Measurements from ENCODE around the gene DPEP2. TPM values are rescaled to one million over a fixed set of nuclear protein-coding genes. Genes with fewer than 3 reads are reported as not detected.

The DPEP2 gene
- total and polyA plus RNA-seq, 10 of the 15 experiments (the other 5 are each of a cell fraction or from before 2014, with no cell fraction given), result 0.04 to 4.0 (median 2.1) TPM

DNA sequence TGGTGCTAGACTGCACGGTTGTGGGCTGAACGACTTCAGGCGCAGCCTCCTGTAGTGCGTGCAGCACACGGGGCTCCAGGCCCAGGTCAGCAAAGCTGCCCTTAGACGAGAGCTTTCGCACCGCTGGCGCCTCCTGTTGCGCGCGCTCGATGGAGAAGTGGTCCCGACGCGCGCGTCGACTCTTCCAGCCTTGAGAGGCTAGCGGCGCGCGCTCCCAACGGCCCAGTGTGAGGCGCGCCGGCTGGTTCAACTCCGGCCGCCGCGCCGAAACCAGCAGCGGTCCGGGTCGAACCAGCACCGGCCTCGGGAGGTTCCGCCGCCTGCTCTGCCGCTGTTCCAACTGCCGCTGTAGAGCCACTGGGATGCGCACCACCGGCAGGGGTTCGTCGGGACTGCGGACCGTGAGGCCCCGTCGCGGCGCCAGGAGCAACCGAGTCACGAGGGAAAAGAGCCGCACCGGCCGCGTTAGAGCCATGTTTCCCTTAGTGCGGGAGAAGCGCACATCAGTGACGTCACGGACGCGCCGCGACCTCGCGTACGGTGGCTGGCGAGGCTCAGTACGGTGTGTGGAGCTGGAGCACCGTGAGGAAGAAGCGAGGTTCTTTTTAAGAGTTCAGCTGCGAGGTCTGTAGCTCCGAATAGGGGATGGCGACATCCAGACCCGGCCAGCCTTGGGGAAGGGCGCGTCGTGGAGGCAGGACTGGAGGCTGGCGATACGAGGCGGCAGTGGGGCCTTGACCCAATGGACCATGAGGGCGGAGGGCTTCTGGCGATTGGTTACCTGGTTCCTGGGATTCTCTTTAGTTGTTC lies 23.6 kb upstream of the DPEP2 start, which contains the start of the genes DDX28 and DUS2:
Gene DDX28 (minus strand): TSS at position 505 of the 810 bp plus-strand sequence. CDS start 30 bp downstream, at position 475.
Gene DUS2 (plus strand): TSS at position 557 of the 810 bp plus-strand sequence. CDS start 14,740 bp downstream, outside the sequence.
- ChIA-PET SMC1A (ENCODE audit: uncharacterized antibody, unreplicated experiment) (interaction anchor here (0.6 to 1.9 kb wide), 10 partner anchors 15 to 306 kb away, joined by 3 to 8 read pairs (median 3); no protein-coding TSS in a partner anchor), RAD21 (ENCODE audit: unreplicated experiment) (interaction anchor here (0.7 to 2.7 kb wide), 9 partner anchors 17 to 87 kb away, joined by 3 to 10 read pairs (median 3); partner anchors contain the start of gene NFATC3), CTCF (interaction anchor here (0.7 to 2.5 kb wide), 15 partner anchors 11 to 350 kb away, joined by 3 to 13 read pairs (median 4); partner anchors contain the start of gene NFATC3), POLR2A (interaction anchor here (0.6 to 1.4 kb wide), 9 partner anchors 9 to 195 kb away, joined by 3 to 5 read pairs (median 3); partner anchors contain the start of gene EDC4)
- TSS peak; percentile 90 for BruUV-seq (replicated peaks)
- peak within 1 kb of the TSS; percentile 99 for H3K9ac ChIP-seq (ENCODE audit: control insufficient read depth, insufficient read depth, low read length)
- peak; percentile 94 for ATAC-seq
- peak within 1 kb of the TSS; percentile 84 for H3K4me2 ChIP-seq (ENCODE audit: control insufficient read depth, insufficient read depth)
- 1% methylated on average over 84 of the region's 84 CpGs for WGBS (ENCODE audit: insufficient coverage, insufficient replicate concordance, low lambda C conversion rate, missing lambda C conversion rate)
- H3K36me3 ChIP-seq (ENCODE audit: control insufficient read depth in 2 of 2, insufficient read depth in 2 of 2, low read length in 1 of 2), result peaks cover 0 to 15% of the 10 kb centered on the region in 2 experiments; a peak in 2 of 4 replicates
- peaks cover 34% of the 10 kb centered on the region for H3K79me2 ChIP-seq (ENCODE audit: control insufficient read depth, insufficient read depth, low read length)
- H3K9me3 ChIP-seq (replicated peaks; ENCODE audit: control insufficient read depth, insufficient read depth, low read length), result no peaks in the 10 kb centered on the region
- H3K4me3 ChIP-seq, result peak within 1 kb of the TSS; percentile 99
- peak within 1 kb of the TSS; percentile 92 for H2AFZ ChIP-seq (ENCODE audit: control insufficient read depth, low read depth, low read length)
- peak within 1 kb of the TSS; percentile 87 for H3K27ac ChIP-seq (ENCODE audit: control insufficient read depth, insufficient read depth)
- FAIRE-seq, result peak; percentile 81
- H4K20me1 ChIP-seq (ENCODE audit: control insufficient read depth, insufficient read depth), result no peaks in the 10 kb centered on the region
- H3K4me1 ChIP-seq (ENCODE audit: control insufficient read depth, insufficient read depth, low read length), result peaks cover 11% of the 10 kb centered on the region
- no peaks in the 10 kb centered on the region for H3K27me3 ChIP-seq (replicated peaks in 1 of 2; ENCODE audit: control insufficient read depth in 2 of 2, insufficient read depth in 2 of 2, low read length in 1 of 2)
- intact Hi-C loops (cut with micrococcal nuclease; ENCODE audit: unreplicated experiment) (loop anchor here (1.0 kb wide), 1 partner anchor 30 kb away; no protein-coding TSS in a partner anchor), in situ Hi-C loops (cut with MboI) (no loop called here)
- peak; percentile 83 for DNase-seq (ENCODE audit: low read depth, low spot score)
- TF ChIP-seq TCF12 (IDR thresholded peaks at IDR 0.05; ENCODE audit: low read depth, low read length) (0 out of 2 replicates have a peak, but pooled peaks have one; percentile 36), SP1 (IDR thresholded peaks at IDR 0.05; ENCODE audit: low read depth, low read length) (peak; percentile 81), SIX5 (IDR thresholded peaks at IDR 0.05; ENCODE audit: low read depth, low read length, severe bottlenecking) (peak; percentile 73), RCOR1 (conservative IDR thresholded peaks at IDR 0.05; ENCODE audit: low read depth, low read length) (no peak), RB1 (IDR thresholded peaks at IDR 0.05; ENCODE audit: borderline replicate concordance) (peak; percentile 85; the same call in 1 of the 2 replicates), STAT1 (conservative IDR thresholded peaks at IDR 0.05) (0 out of 2 replicates have a peak, but pooled peaks have one; percentile 35), RBBP5 (conservative IDR thresholded peaks at IDR 0.05) (peak; percentile 92; the same call in 1 of the 2 replicates), SIN3A (IDR thresholded peaks at IDR 0.05; ENCODE audit: low read depth, low read length) (peak; percentile 95), FOS (IDR thresholded peaks at IDR 0.05; ENCODE audit: borderline replicate concordance, extremely low read depth, insufficient read length) (no peak), LARP7 (IDR thresholded peaks at IDR 0.05) (peak; percentile 85; the same call in 1 of the 2 replicates), EP300 (IDR thresholded peaks at IDR 0.05; ENCODE audit: borderline replicate concordance in 1 of 2, control insufficient read depth in 1 of 2, low read depth in 2 of 2, low read length in 2 of 2) (no peak), DPF2 (IDR thresholded peaks at IDR 0.05) (peak; percentile 70; the same call in 1 of the 2 replicates)
- TF ChIP-seq, protein P1, sequence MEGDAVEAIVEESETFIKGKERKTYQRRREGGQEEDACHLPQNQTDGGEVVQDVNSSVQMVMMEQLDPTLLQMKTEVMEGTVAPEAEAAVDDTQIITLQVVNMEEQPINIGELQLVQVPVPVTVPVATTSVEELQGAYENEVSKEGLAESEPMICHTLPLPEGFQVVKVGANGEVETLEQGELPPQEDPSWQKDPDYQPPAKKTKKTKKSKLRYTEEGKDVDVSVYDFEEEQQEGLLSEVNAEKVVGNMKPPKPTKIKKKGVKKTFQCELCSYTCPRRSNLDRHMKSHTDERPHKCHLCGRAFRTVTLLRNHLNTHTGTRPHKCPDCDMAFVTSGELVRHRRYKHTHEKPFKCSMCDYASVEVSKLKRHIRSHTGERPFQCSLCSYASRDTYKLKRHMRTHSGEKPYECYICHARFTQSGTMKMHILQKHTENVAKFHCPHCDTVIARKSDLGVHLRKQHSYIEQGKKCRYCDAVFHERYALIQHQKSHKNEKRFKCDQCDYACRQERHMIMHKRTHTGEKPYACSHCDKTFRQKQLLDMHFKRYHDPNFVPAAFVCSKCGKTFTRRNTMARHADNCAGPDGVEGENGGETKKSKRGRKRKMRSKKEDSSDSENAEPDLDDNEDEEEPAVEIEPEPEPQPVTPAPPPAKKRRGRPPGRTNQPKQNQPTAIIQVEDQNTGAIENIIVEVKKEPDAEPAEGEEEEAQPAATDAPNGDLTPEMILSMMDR (IDR thresholded peaks at IDR 0.05 in 2 of 3, conservative IDR thresholded peaks at IDR 0.05 in 1 of 3; ENCODE audit: control insufficient read depth in 2 of 3, extremely low read depth in 1 of 3, insufficient read depth in 1 of 3, low read depth in 3 of 3, low read length in 3 of 3), result peak in 1 of 3 experiments; percentile 16; a peak in 1 of 6 replicates
- TF ChIP-seq, protein P2, sequence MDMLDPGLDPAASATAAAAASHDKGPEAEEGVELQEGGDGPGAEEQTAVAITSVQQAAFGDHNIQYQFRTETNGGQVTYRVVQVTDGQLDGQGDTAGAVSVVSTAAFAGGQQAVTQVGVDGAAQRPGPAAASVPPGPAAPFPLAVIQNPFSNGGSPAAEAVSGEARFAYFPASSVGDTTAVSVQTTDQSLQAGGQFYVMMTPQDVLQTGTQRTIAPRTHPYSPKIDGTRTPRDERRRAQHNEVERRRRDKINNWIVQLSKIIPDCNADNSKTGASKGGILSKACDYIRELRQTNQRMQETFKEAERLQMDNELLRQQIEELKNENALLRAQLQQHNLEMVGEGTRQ (IDR thresholded peaks at IDR 0.05; ENCODE audit: borderline replicate concordance, low read depth, low read length), result no peak
- TF ChIP-seq, protein P3, sequence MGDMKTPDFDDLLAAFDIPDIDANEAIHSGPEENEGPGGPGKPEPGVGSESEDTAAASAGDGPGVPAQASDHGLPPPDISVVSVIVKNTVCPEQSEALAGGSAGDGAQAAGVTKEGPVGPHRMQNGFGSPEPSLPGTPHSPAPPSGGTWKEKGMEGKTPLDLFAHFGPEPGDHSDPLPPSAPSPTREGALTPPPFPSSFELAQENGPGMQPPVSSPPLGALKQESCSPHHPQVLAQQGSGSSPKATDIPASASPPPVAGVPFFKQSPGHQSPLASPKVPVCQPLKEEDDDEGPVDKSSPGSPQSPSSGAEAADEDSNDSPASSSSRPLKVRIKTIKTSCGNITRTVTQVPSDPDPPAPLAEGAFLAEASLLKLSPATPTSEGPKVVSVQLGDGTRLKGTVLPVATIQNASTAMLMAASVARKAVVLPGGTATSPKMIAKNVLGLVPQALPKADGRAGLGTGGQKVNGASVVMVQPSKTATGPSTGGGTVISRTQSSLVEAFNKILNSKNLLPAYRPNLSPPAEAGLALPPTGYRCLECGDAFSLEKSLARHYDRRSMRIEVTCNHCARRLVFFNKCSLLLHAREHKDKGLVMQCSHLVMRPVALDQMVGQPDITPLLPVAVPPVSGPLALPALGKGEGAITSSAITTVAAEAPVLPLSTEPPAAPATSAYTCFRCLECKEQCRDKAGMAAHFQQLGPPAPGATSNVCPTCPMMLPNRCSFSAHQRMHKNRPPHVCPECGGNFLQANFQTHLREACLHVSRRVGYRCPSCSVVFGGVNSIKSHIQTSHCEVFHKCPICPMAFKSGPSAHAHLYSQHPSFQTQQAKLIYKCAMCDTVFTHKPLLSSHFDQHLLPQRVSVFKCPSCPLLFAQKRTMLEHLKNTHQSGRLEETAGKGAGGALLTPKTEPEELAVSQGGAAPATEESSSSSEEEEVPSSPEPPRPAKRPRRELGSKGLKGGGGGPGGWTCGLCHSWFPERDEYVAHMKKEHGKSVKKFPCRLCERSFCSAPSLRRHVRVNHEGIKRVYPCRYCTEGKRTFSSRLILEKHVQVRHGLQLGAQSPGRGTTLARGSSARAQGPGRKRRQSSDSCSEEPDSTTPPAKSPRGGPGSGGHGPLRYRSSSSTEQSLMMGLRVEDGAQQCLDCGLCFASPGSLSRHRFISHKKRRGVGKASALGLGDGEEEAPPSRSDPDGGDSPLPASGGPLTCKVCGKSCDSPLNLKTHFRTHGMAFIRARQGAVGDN (IDR thresholded peaks at IDR 0.05), result peak; percentile 45; the same call in 1 of the 2 replicates

Measured in GM12878 (cell line).